ENCODE measurements around the gene DLGAP1.

The DLGAP1 gene

DNA sequence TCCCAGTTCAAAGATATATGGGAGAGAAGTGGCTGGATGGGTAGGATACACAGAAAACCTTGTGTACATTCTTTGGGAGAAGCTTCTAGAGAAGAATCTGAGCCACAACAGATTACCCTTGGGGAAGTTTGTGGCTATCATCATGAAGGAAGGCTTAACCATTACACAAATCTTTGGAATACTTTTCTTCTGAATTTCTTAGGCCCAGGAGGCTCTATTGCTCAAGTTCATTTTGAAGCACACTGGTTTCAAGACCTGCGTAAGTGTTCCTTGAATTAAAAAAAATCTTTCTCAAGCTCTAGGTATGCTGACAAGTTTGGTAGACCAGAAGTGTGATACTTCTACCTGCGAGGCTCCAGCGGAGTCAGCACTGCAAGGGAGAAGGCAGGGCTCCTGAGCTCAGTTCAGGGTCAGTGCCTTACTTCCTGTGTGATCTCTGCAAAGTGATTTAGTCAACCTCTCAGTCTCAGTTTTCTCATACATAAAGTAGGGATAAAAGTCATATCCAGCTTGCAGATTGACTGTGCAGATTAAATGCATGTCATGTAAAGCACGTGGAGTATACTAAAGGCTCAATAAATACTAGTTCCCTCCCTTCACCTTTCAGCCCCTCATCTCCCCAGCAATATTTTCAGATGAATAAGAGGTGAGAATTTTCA, 438.6 kb downstream of the DLGAP1 start:
- no peaks in the 10 kb centered on the region for H3K36me3 ChIP-seq
- no peaks in the 10 kb centered on the region for H3K9me3 ChIP-seq (ENCODE audit: severe bottlenecking)
- H3K27ac ChIP-seq, result no peak overlapping the region
- no peak for DNase-seq
- no peak for TF ChIP-seq CTCF (IDR thresholded peaks at IDR 0.05; ENCODE audit: low read depth, low read length)
- H3K27me3 ChIP-seq (ENCODE audit: insufficient read depth, low read depth, severe bottlenecking), result peaks cover 25% of the 10 kb centered on the region
- H3K4me3 ChIP-seq (ENCODE audit: low read depth, low read length), result no peak overlapping the region

DNA sequence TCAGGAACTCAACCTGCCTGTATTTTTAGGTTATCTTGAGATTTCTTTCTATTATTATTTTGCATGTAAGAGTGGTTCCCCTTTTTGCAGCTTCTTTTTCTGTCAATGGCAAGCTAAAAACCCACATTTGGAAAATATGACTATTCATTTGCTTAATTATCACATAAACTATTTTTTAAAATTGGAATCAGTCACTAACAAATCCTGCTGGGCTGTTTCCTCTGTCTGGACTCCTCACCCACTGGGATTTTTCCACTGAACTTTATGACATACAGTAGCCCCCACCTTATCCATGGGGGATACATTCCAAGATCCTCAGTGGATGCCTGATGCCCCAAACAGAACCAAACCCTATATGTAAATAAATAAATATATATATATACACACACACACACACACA, 447.3 kb downstream of the DLGAP1 start:
- no peak overlapping the region for H3K4me3 ChIP-seq (ENCODE audit: low read depth, low read length)
- H3K27ac ChIP-seq, result no peak overlapping the region
- no peaks in the 10 kb centered on the region for H3K9me3 ChIP-seq (ENCODE audit: severe bottlenecking)
- DNase-seq, result no peak
- peaks cover 21% of the 10 kb centered on the region for H3K27me3 ChIP-seq (ENCODE audit: insufficient read depth, low read depth, severe bottlenecking)
- H3K36me3 ChIP-seq, result no peaks in the 10 kb centered on the region
- no peak for TF ChIP-seq CTCF (IDR thresholded peaks at IDR 0.05; ENCODE audit: low read depth, low read length)

GRCh38 chr18:4004183-4004829, 450.8 kb downstream of the DLGAP1 start:
- no peak for DNase-seq
- Histone ChIP-seq H3K27ac (no peak overlapping the region), H3K4me3 (ENCODE audit: low read depth, low read length) (no peak overlapping the region), H3K9me3 (ENCODE audit: severe bottlenecking) (no peaks in the 10 kb centered on the region), H3K27me3 (ENCODE audit: insufficient read depth, low read depth, severe bottlenecking) (peaks cover 15% of the 10 kb centered on the region), H3K36me3 (no peaks in the 10 kb centered on the region)
- TF ChIP-seq CTCF (IDR thresholded peaks at IDR 0.05; ENCODE audit: low read depth, low read length), result no peak

DNA sequence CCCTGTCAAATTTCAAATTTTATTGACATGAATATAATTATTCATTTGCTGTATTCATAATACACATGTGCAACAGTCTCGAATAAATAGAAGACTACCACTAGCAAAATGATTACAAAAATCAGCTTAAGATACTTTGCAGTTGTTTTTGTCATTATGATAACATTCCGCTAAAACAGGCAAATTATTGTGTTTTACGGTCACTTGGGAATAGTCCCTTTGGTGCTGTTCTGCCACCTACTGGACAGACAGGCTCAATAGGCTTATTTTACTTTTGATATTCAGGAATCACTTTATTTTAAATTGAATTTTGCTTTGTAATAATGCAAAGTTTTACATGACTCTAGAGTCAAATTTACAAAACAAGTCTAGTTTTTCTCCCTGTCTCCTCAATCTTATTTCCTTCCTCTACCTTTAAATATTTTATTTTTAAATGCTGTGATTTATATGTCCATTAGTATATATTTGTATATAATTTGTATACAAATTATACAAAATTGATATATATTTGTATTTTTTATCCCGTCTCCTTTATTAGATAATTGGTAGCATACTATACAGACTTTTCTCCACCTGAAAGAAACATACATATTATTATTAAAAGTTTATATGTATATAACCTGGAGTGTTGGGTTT, 456.3 kb downstream of the DLGAP1 start:
- Histone ChIP-seq H3K4me3 (ENCODE audit: low read depth, low read length) (no peak overlapping the region), H3K9me3 (ENCODE audit: severe bottlenecking) (no peaks in the 10 kb centered on the region), H3K27me3 (ENCODE audit: insufficient read depth, low read depth, severe bottlenecking) (peaks cover 9% of the 10 kb centered on the region), H3K36me3 (no peaks in the 10 kb centered on the region), H3K27ac (no peak overlapping the region)
- DNase-seq, result no peak
- TF ChIP-seq CTCF (IDR thresholded peaks at IDR 0.05; ENCODE audit: low read depth, low read length), result peak; percentile 43; the same call in 1 of the 2 replicates

DNA sequence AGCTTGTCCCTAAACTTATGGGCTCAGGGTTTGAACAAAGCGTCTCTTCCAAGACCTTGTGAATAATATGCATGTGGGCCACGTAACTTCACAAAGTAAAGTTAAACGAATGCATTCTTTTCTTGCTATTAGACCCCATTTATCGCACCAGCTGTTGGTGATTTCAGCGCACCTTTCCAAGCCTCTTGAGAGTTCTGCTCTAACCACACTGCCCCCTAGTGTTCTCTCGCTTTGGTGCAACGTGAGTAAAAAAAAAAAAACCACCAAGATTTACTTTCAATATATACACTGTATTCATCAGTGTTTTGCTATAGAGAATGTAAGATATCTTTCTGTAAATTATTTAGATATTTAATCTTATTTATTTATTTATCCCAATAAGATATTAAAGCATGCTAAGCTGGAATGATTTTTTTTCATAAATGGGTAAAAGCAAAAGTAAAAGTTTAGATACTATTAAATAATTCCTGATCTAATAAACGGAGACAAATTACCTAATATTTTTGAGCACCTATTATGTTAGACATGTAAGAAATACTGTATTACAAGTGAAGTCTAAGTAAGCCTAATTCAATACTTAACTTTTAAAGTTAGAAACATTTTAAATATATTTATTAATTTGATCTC, 459.5 kb downstream of the DLGAP1 start:
- peak; percentile 72 for TF ChIP-seq CTCF (IDR thresholded peaks at IDR 0.05; ENCODE audit: low read depth, low read length)
- H3K36me3 ChIP-seq, result no peaks in the 10 kb centered on the region
- H3K27me3 ChIP-seq (ENCODE audit: insufficient read depth, low read depth, severe bottlenecking), result peaks cover 2% of the 10 kb centered on the region
- H3K9me3 ChIP-seq (ENCODE audit: severe bottlenecking), result no peaks in the 10 kb centered on the region
- peak; percentile 53 for DNase-seq
- H3K27ac ChIP-seq, result no peak overlapping the region
- H3K4me3 ChIP-seq (ENCODE audit: low read depth, low read length), result no peak overlapping the region

Data from WERI-Rb-1 (cell line).